Measurements from ENCODE around the gene PLA2G4A.

- no peak for TF ChIP-seq CTCF (IDR thresholded peaks at IDR 0.05)
- TF ChIP-seq POLR2A (IDR thresholded peaks at IDR 0.05), result no peak
- no peak for TF ChIP-seq EP300 (IDR thresholded peaks at IDR 0.05)
- TF ChIP-seq POLR2AphosphoS5 (IDR thresholded peaks at IDR 0.05), result no peak
Observed at GRCh38 chr1:186849826-186850225, 21.1 kb downstream of the PLA2G4A start.

Data from suprapubic skin (tissue), 4 donors.